ENCODE results near the gene LSR.

Gene LSR

DNA sequence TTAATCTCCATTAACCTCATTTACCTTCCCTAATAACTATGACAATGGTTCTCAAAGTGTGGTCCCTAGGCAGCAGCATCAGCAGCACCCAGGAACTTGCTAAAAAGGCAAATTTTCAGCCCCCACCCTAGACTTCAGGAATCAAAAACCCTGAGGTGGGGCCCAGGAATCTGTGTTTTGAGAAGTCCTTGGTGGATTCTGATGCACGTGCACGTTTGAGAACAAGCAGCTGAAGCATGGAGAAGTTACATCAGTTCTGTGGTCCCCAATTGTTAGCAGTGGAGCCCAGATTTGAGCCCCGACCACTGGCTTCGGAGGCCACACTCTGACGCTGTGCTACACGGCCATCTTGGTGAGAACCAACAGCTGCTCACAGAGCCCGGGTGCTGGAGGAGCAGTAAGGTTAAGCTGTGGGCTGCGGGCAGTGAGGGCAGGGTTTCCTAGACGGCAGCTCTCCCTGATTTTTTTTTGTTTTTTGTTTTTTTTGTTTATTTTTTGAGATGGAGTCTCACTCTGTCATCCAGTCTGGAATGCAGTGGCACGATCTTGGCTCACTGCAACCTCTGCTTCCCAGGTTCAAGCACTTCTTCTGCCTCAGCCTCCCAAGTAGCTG lies 66.2 kb downstream of the LSR start:
- DNase-seq = no peak
- H3K36me3 ChIP-seq (replicated peaks) = no peaks in the 10 kb centered on the region
- H3K27me3 ChIP-seq (replicated peaks) = no peaks in the 10 kb centered on the region
- H3K27ac ChIP-seq = no peak overlapping the region
- TF ChIP-seq, protein P1, sequence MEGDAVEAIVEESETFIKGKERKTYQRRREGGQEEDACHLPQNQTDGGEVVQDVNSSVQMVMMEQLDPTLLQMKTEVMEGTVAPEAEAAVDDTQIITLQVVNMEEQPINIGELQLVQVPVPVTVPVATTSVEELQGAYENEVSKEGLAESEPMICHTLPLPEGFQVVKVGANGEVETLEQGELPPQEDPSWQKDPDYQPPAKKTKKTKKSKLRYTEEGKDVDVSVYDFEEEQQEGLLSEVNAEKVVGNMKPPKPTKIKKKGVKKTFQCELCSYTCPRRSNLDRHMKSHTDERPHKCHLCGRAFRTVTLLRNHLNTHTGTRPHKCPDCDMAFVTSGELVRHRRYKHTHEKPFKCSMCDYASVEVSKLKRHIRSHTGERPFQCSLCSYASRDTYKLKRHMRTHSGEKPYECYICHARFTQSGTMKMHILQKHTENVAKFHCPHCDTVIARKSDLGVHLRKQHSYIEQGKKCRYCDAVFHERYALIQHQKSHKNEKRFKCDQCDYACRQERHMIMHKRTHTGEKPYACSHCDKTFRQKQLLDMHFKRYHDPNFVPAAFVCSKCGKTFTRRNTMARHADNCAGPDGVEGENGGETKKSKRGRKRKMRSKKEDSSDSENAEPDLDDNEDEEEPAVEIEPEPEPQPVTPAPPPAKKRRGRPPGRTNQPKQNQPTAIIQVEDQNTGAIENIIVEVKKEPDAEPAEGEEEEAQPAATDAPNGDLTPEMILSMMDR (IDR thresholded peaks at IDR 0.05; ENCODE audit: low read depth, low read length, missing control alignments) = no peak
- H3K4me3 ChIP-seq (ENCODE audit: low read depth, low read length) = no peak overlapping the region
- in situ Hi-C loops (cut with HindIII; ENCODE audit: low pct_ligation_motif_present, low sequenced_read_pairs) = no loop called here

DNA sequence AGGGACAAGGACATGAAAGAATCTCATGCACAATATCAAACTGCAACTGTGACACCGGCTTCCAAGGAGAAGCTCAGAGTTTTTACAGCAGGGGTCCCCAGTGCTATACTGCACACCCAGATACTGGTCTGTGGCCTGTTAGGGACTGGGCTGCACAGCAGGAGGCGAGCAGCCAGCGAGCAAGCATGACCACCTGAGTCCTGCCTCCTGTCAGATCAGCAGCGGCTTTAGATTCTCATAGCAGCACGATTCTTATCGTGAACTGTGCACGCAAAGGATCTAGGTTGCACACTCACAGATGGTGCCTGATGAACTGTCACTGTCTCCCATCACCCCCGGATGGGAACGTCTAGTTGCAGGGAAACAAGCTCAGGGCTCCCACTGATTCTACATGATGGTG lies 67.1 kb downstream of the LSR start:
- no peaks in the 10 kb centered on the region for H3K27me3 ChIP-seq (replicated peaks)
- no peaks in the 10 kb centered on the region for H3K36me3 ChIP-seq (replicated peaks)
- H3K27ac ChIP-seq = no peak overlapping the region
- TF ChIP-seq, protein P1 (IDR thresholded peaks at IDR 0.05; ENCODE audit: low read depth, low read length, missing control alignments) = no peak
- DNase-seq = no peak
- in situ Hi-C loops (cut with HindIII; ENCODE audit: low pct_ligation_motif_present, low sequenced_read_pairs) = no loop called here
- H3K4me3 ChIP-seq (ENCODE audit: low read depth, low read length) = no peak overlapping the region

DNA sequence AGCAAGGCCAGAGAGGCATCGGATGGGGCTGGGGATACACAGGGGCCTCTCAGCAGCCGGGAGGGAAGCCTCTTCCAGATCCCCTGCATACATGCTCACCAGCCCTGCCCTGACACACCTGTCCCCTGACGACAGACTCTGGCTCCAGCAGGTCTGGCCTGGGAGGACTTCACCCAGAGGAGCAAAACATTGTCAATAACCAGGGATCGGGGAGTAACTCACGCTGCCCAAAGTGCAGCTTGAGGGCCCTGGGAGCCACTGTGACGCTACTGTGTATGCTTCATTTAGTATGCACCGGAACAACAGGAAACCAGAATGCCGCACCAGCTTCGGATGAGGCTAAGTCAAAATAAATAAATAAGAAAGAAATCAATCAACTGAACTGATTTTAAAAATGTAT lies 67.8 kb downstream of the LSR start:
- no peaks in the 10 kb centered on the region for H3K27me3 ChIP-seq (replicated peaks)
- H3K36me3 ChIP-seq (replicated peaks) = no peaks in the 10 kb centered on the region
- TF ChIP-seq, protein P1 (IDR thresholded peaks at IDR 0.05; ENCODE audit: low read depth, low read length, missing control alignments) = no peak
- in situ Hi-C loops (cut with HindIII; ENCODE audit: low pct_ligation_motif_present, low sequenced_read_pairs) = no loop called here
- no peak for DNase-seq
- no peak overlapping the region for H3K27ac ChIP-seq
- H3K4me3 ChIP-seq (ENCODE audit: low read depth, low read length) = no peak overlapping the region
